ENCODE results near the gene GIMAP1.

GIMAP1 gene

GRCh38 chr7:150722431-150722931, 6.1 kb downstream of the GIMAP1 start:
- no peak for DNase-seq (ENCODE audit: low read depth in 2 of 2)

DNA sequence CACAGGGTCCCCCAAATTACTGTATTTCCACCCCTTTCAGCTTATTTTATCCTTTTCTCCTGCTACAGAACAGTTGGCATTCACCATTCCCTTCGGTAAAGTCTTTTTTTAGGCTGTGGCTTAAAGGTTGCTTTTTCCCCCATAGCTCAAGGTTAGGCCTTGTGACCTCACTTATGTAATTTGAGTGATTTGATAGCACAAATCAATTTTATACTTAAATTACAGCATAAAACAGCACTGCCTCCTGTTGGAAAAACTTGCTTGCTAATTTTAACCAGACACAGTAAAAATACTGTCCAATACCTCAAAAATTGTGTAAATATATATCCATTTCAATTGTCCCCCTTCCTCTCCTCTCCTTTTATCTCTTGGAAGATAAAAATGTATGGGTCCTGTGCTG, 7.1 kb downstream of the GIMAP1 start:
- no peak for DNase-seq (ENCODE audit: low read depth in 2 of 2)

DNA sequence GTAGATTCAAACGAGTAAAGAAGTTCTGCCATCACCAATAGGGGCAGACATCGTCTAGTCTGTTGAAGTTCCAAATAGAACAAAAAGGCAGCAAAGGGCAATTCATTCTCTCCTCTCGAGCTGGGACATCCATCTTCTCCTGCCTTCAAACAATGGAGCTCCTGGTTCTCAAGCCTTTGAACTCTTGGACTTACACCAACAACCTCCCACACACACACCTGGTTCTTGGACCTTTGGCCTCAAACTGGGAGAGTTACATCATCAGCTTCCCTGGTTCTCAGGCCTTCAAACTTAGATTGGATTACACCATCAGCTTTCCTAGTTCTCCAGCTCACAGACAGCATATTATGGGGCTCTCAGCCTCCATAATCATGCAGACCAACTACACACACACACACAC, 11.0 kb downstream of the GIMAP1 start:
- DNase-seq (ENCODE audit: low read depth in 2 of 2), result no peak

DNA sequence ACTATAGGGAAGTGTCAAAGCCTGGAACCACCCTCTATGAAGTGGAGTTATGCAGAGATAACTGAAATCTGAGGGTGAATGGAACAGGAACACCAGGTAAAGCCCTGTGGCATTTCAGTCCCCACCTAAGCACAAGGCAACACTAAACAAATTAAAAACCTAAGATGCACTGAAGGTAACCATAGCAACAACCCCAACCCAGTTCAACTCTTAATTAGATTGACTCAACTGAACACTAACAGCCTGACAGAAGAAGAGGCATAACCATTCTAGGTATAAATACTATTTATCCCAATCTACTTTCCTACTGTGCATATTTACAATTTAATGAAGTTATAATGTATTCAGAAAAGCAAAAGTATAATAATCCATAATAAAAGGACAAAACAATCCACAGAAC, 11.6 kb downstream of the GIMAP1 start:
- DNase-seq (ENCODE audit: low read depth in 2 of 2), result no peak

GRCh38 chr7:150728609-150729008, 12.2 kb downstream of the GIMAP1 start:
- DNase-seq (ENCODE audit: low read depth in 2 of 2), result no peak

DNA sequence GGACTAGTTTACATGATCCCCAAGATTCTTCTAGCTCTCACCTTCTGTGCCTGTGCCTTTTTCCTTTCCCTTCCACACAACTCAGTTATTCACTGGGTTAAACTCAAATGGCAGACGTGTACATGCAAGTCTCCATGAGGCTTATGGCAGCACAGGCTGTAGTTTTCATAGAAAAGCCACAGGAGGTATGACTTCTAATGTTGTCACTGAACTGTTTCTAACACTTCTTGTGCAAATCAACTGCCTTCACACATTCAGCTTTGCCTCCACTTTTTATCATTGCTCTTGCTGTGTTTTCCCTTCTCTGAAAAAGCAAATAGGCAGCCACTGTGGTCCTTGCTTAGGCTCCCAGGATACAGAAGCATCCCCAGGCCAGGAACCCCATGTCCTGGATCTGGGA, 15.5 kb downstream of the GIMAP1 start:
- no peak for DNase-seq (ENCODE audit: low read depth in 2 of 2)

GRCh38 chr7:150732786-150733481, 16.5 kb downstream of the GIMAP1 start:
- DNase-seq (ENCODE audit: low read depth in 2 of 2), result no peak

DNA sequence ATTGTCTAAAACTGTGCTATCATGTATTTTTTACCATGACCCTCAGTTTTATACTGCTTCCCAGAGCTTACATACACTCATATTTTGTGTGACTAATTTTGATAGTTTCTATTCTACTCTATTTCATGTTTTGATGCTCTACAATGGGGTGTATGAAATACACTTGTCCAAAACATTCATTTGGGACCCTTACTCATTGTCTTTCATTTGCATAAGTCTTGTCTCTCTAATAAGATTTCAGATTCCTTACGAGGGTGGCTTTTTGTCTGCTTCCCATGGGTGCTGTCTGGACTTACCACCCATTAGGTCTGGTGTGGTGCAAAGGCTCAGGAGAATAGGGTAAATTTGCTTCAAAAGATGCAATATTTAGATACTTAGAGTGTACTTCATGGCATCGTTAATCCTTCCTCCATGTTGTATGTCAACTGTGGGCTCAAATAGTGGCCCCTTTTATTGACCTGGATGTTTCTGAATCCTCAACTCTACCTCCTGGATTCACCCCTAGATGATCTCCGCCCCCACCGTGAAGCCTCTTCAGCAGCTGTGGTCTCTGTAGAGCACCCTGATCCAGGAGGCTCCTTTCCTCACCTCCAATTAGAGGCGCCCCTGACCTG, 17.2 kb downstream of the GIMAP1 start:
- no peak for DNase-seq (ENCODE audit: low read depth in 2 of 2)

DNA sequence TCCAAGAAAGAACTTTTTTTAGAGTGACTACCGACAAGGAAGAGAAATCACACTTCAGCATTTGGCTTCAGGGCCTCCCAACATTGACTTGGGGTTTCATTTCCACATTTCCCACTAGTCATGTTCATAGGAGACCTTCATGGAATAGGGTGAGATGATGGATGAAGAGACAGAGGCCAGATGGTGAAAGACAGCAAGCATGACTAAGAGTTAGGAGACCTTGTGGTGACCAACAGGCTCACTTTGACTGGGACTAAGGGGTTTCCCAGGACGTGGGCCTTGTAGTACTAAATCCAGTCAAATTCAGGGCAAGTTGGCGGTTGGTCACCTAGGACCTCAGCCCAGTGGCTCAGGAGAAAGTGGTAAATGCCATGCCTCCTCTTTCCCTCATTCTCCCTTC, 17.8 kb downstream of the GIMAP1 start:
- peak in 1 of 2 donors; percentile 58 for DNase-seq (ENCODE audit: low read depth in 2 of 2)

DNA sequence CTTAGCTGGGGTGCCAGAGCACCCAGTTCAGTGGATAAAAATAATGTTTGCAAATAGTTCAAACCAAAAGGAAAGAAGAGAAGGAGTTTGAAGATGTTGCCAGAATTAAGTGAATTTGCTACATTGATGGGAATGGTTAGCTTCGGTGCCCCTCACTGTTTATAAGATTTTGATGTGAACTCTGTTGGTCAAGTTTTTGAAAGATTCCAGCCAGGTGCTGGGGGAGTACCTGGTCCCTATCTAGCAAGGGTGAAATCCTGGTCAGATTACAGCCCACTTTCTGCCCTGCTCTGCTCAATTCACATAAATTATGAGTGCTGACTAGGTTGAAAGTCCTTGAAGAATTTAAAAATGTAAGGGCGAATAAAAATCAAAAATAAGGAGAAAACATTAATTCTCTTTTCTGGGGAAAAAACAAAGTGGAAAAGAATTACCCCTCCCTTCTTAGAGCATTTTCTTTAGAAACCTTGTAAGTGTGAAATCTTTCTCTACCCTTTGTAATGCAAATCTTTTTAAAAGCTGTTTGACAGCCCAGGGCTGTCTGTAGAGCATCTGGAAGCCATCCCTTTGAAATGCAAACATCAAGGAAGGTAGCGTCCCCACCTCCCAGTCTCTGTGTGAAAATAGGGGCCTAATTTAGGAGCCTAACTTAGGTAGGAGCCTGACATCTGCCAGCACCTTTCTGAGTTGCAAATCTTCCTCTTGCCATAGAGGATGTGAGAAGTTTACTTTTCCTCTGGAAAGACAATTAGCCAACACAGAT, 19.4 kb downstream of the GIMAP1 start:
- no peak for DNase-seq (ENCODE audit: low read depth in 2 of 2)

- DNase-seq (ENCODE audit: low read depth in 2 of 2), result no peak
Measured at GRCh38 chr7:150736864-150737263, 20.5 kb downstream of the GIMAP1 start.

DNA sequence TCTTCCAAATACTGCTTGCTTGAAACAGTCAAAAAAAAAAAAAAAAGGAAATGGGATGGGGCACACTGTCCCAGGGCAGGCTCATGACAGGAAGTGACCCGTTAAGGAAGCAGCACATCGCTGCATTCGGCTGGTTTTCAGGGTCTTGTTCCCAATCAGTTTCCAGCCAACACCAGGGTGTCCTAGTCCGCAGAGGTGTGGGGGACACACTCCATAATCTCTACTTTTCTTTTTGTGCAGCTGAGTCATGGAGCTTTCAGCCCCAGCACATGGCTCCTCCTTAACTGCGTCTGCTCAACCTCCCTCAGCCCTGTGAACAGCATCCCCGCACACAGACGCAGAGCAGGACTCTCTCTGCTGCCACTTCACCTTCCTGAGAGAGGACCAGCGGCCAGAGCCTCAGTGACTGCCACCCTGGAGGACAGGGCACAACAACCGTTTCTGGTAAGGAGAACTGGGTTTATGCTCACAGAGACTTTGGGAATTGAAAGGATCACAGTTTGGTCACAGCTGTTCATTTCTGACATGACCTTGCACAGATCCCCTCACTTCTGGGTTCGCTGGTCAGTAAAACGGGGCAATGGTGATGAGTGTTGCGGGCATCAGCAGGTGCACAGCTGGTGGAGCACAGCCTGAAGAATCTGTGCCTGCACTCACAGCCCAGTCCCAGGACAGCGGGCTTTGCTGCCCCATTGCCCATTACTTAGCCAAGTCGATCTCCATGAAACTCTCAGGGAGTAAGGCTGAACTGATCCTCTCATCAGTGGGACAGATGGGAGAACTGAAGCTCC, 21.0 kb downstream of the GIMAP1 start, which contains the start of gene GIMAP5:
Gene GIMAP5, plus strand, starts transcription at position 154 of the 791 bp plus-strand sequence. CDS start 3,467 bp downstream, outside the sequence.
- DNase-seq (ENCODE audit: low read depth in 2 of 2), result peak in 1 of 2 donors; percentile 50

DNA sequence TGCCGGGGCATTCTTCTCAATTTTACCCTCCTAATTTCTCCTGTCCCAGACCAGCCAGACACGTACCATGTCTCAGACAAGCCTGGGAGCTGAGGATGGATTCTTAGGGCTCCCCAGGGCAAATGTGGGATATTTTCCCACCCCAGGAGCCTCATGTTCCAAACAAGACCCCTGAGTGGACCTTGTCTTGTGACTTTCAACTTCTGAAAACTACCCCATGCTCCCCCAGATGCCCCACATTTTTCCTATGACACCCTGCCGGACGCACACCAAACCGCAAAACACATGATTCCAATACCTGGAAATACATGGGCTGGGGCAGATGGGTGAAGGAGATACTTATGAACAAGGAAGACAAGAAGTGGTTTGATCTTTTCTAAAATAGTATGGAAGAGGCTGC, 21.7 kb downstream of the GIMAP1 start:
- no peak for DNase-seq (ENCODE audit: low read depth in 2 of 2)

DNA sequence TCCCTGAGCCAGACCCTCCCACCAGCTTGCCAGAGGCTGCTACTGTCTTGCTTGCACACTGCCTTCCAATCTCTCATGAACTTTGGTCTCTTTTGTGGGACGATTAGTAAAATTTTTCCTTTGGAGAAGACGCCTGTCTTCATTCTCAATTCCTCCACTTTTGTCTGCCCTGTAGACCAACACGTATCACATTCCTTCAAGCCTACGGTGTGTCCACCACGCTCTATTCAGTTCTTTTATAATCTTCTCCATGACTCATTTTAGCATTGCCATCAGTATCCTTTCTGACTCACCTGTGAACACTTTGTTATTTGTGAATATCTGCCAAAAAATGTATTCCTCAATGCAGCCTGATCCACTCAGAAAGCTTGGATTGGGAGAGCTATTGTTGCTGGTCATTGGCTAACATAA, 22.2 kb downstream of the GIMAP1 start:
- DNase-seq (ENCODE audit: low read depth in 2 of 2), result no peak

- DNase-seq (ENCODE audit: low read depth in 2 of 2), result no peak
Measured at GRCh38 chr7:150739033-150739432, 22.6 kb downstream of the GIMAP1 start.

DNA sequence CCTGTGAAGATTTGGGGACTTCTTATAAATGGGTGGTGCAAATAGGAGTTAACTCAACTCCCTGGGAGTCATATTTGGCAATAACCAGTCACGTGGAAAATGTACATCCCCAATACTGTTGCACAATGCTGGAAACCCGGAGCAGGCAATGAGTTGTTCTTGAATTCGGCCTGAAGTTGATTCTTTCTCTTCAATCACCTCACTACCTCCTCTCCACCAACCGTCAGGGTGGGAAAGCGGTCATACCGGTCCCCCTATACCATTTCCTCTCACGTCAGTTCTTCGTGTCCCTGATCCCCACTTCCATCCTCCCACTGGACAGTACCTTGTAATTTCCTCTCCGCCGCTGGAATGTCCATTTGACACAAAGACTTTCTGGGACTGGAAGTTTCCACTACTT, 23.6 kb downstream of the GIMAP1 start:
- DNase-seq (ENCODE audit: low read depth in 2 of 2), result no peak

DNA sequence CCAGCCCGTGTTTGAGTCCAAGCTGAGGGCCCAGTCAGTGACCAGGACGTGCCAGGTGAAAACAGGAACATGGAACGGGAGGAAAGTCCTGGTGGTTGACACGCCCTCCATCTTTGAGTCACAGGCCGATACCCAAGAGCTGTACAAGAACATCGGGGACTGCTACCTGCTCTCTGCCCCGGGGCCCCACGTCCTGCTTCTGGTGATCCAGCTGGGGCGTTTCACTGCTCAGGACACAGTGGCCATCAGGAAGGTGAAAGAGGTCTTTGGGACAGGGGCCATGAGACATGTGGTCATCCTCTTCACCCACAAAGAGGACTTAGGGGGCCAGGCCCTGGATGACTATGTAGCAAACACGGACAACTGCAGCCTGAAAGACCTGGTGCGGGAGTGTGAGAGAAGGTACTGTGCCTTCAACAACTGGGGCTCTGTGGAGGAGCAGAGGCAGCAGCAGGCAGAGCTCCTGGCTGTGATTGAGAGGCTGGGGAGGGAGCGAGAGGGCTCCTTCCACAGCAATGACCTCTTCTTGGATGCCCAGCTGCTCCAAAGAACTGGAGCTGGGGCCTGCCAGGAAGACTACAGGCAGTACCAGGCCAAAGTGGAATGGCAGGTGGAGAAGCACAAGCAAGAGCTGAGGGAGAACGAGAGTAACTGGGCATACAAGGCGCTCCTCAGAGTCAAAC, 26.0 kb downstream of the GIMAP1 start:
- no peak for DNase-seq (ENCODE audit: low read depth in 2 of 2)

GRCh38 chr7:150744041-150744656, 27.7 kb downstream of the GIMAP1 start:
- DNase-seq (ENCODE audit: low read depth in 2 of 2), result no peak

GRCh38 chr7:150745086-150745485, 28.7 kb downstream of the GIMAP1 start:
- no peak for DNase-seq (ENCODE audit: low read depth in 2 of 2)

GRCh38 chr7:150745876-150746275, 29.5 kb downstream of the GIMAP1 start:
- DNase-seq (ENCODE audit: low read depth in 2 of 2), result no peak

GRCh38 chr7:150746921-150747320, 30.5 kb downstream of the GIMAP1 start:
- DNase-seq (ENCODE audit: low read depth in 2 of 2), result no peak
